GM12891 (cell line): ENCODE data around the gene CACNG8.

Experiments
- PAX5 ChIP-seq: IDR thresholded peaks from 2 replicates; pipeline ENCODE4 v1.6.1; 2011; ENCODE audit warnings: low read length, moderate library complexity, mild to moderate bottlenecking; ENCODE audit not compliant: insufficient read depth, severe bottlenecking
- POLR2A ChIP-seq: IDR thresholded peaks from 2 replicates; pipeline ENCODE4 v1.6.1; 2011; ENCODE audit warnings: low read depth, low read length, control low read depth
- POLR2AphosphoS5 ChIP-seq: IDR thresholded peaks from 2 replicates; pipeline ENCODE4 v1.6.1; 2011; ENCODE audit warnings: low read depth, low read length, control low read depth
- POU2F2 ChIP-seq: IDR thresholded peaks from 2 replicates; pipeline ENCODE4 v1.6.1; 2011; ENCODE audit warnings: low read depth, mild to moderate bottlenecking, control low read depth, low read length, moderate library complexity
- TAF1 ChIP-seq: IDR thresholded peaks from 2 replicates; pipeline ENCODE4 v1.6.1; 2011; ENCODE audit warnings: low read depth, low read length, control low read depth

DNA sequence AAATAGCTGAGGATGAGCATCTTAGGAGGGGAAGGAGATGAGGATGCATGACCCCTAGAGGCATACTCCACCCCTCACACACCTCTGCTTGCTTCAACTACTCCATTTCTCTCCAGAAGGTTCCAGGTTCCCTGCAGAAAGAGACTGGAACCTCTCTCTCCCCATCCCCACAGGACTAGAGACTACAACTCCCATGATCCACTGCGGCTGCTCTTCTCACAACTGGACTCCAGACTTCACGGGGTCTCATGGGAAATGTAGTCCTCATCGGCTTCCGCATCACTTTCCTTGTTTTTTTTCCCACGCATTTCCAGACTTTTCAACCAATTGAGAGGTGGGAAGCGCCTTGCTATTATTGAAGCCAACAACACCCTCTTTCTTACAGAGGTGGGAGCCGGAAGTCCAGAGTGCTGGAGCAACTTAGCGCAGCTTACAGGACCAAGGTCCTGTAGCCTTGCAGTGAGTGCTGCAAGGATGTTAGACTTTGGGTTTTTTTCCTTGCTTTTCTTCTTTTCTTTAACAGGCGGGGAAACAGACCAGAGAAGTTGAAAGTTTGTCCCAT lies 14.8 kb downstream of the CACNG8 start:
- TF ChIP-seq POLR2A (no peak), POLR2AphosphoS5 (no peak), TAF1 (no peak), POU2F2 (no peak), PAX5 (no peak)
